Lung (tissue), 12 donors: ENCODE measurements around the gene SLC3A2. TPM values are rescaled to one million over a fixed set of nuclear protein-coding genes. Genes with fewer than 3 reads are reported as not detected.

ENCODE experiments used
- ATAC-seq: fragments of 200-7000 bp; cut with Tn5 transposase; one replicate; pipeline ENCODE4 v1.9.1; 2020; ENCODE audit warnings: moderate number of reproducible peaks; ENCODE audit not compliant: insufficient read depth, low FRiP score
- DNase-seq, 3 donors: peaks; one replicate each; pipeline ENCODE4 v3.0.0-alpha.2; 2013 to 2017
- H3K27ac ChIP-seq, 2 donors: one replicate each; pipeline ENCODE4 v1.5.1; 2013; ENCODE audit warnings: mild to moderate bottlenecking in 2 of 2, moderate library complexity in 2 of 2, control low read depth in 1 of 2, inconsistent platforms in 1 of 2, low read depth in 1 of 2, low read length in 1 of 2
- H3K27me3 ChIP-seq, 3 donors: one replicate each; pipeline ENCODE4 v1.5.1; 2013; ENCODE audit warnings: low read length in 2 of 3; ENCODE audit not compliant: control insufficient read depth in 3 of 3, insufficient read depth in 3 of 3
- H3K36me3 ChIP-seq, 4 donors: one replicate each; pipeline ENCODE4 v1.5.1; 2013; ENCODE audit warnings: low read length in 4 of 4, mild to moderate bottlenecking in 1 of 4, moderate library complexity in 1 of 4; ENCODE audit not compliant: control insufficient read depth in 4 of 4, insufficient read depth in 4 of 4
- H3K4me1 ChIP-seq, 5 donors: one replicate each; pipeline ENCODE4 v1.5.1; 2013; ENCODE audit warnings: low read length in 5 of 5, mild to moderate bottlenecking in 2 of 5, moderate library complexity in 1 of 5; ENCODE audit not compliant: control insufficient read depth in 5 of 5, insufficient read depth in 5 of 5
- H3K4me3 ChIP-seq: one replicate; pipeline ENCODE4 v1.5.1; 2013; ENCODE audit warnings: mild to moderate bottlenecking, control low read depth, moderate library complexity
- H3K9ac ChIP-seq, 2 donors: one replicate each; pipeline ENCODE4 v1.5.1; 2013; ENCODE audit warnings: low read length in 2 of 2, control low read depth in 1 of 2; ENCODE audit not compliant: insufficient read depth in 1 of 2
- H3K9me3 ChIP-seq, 4 donors: one replicate each; pipeline ENCODE4 v1.5.1; 2013; ENCODE audit warnings: low read length in 3 of 4, mild to moderate bottlenecking in 1 of 4, moderate library complexity in 1 of 4; ENCODE audit not compliant: control insufficient read depth in 4 of 4, insufficient read depth in 3 of 4
- WGBS, 2 donors: extraction: QIAGEN DNeasy Blood & Tissue Kit; methylation state at CpG; one replicate each; pipeline ENCODE4 v1.1.7; 2013; 5-methylcytosine and 5-hydroxymethylcytosine counted together
- polyA plus RNA-seq, 2 donors: library from polyadenylated mRNA; stranded (reverse); fragments of 200-250 nt; gene quantifications; one replicate each; pipeline ENCODE4 v1.2.1, GENCODE V29; 2013
- total RNA-seq, 2 donors: library from RNA; depleted of rRNA in 1 of 2; stranded (reverse); fragments of >200 nt in 1 of 2; gene quantifications; one replicate each; pipeline ENCODE4 v1.2.1, GENCODE V29; 2014 to 2021
- TF ChIP-seq, protein P1 (sequence below): IDR thresholded peaks from 2 replicates; pipeline ENCODE4 v1.5.1; 2012; ENCODE audit warnings: mild to moderate bottlenecking; ENCODE audit errors: control extremely low read depth, extremely low read depth
- donor health status: control.
- donor health status: control.
- donor health status: Bipolar disorder and iron deficiency.
- donor health status: healthy.
- donor health status: DM: yes; HTN: yes; CAD: no.

SLC3A2 gene
- total and polyA plus RNA-seq, 4 donors = 151 to 265 (median 211) TPM

DNA sequence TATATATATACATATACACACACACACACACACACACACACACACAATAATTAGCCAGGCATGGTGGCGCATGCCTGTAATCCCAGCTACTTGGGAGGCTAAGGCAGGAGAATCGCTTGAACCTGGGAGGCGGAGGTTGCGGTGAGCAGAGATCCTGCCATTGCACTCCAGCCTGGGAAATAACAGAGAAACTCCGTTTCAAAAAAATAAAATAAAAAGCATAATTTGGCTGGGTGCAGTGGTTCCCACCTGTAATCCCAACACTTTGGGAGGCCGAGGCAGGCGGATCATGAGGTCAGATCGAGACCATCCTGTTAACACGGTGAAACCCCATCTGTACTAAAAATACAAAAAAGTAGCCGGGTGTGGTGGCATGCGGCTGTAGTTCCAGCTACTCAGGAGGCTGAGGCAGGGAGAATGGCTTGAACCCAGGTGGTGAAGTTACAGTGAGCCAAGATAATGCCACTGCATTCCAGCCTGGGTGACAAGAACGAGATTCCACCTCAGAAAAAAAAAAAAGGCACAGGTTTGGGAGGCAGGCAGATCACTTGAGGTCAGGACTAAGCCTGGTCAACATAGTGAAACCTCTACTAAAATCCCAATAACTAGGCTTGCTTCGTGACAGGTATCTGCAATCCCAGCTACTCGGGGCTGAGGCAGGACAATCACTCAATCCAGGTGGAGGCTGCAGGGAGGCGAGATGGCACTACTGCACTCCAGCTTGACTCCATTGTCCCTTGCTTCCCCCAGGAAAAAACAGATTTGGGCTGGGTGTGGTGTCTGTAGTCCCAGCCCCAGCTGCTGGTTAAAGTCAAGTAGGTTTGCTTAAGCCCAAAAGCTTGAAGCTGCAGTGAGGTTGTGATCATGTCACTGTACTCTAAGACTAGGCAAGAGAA is 29.5 kb upstream of the SLC3A2 start:
- H3K27ac ChIP-seq = no peak overlapping the region
- DNase-seq = no peak
- WGBS, 2 donors = 73 to 76% methylated on average over 15 of the region's 15 CpGs

DNA sequence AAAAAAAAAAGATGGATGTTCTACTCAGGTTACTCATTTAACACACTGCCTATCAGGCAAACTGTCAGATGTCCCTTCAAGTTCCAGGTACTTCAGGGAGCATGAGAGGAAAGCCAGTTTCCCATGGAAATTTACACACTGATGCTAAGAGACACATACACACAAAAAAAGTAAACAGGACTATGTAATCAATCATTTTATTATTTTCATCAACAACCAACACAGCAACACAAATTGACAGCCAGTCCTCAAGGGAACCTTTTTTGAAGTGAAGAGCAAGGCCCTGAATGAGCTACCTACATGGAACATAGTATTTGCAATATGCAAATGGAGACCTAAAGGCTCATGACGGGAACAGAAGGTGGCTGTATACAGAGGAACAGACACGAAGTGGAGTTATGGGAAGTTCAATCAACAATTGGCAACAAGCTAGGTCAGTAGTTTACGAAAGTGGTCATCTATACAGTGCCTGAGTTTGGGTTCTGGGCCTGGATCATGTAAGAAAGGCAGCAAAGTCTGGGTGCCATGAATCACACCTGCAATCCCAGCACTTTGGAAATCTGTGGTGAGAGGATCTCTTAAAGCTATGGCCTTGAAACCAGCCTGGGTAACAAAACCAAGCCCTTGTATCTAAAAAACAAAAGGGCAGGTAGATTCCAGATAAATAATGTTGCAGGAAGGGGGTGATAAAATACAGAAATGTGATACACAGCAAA is 28.7 kb upstream of the SLC3A2 start:
- TF ChIP-seq, protein P1, sequence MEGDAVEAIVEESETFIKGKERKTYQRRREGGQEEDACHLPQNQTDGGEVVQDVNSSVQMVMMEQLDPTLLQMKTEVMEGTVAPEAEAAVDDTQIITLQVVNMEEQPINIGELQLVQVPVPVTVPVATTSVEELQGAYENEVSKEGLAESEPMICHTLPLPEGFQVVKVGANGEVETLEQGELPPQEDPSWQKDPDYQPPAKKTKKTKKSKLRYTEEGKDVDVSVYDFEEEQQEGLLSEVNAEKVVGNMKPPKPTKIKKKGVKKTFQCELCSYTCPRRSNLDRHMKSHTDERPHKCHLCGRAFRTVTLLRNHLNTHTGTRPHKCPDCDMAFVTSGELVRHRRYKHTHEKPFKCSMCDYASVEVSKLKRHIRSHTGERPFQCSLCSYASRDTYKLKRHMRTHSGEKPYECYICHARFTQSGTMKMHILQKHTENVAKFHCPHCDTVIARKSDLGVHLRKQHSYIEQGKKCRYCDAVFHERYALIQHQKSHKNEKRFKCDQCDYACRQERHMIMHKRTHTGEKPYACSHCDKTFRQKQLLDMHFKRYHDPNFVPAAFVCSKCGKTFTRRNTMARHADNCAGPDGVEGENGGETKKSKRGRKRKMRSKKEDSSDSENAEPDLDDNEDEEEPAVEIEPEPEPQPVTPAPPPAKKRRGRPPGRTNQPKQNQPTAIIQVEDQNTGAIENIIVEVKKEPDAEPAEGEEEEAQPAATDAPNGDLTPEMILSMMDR = no peak
- no peaks in the 10 kb centered on the region for H3K9me3 ChIP-seq
- H3K4me1 ChIP-seq = peaks cover 2 to 19% (median 12%) of the 10 kb centered on the region in 5 donors
- H3K4me3 ChIP-seq = no peak overlapping the region
- no peaks in the 10 kb centered on the region for H3K27me3 ChIP-seq
- H3K9ac ChIP-seq = no peak overlapping the region
- ATAC-seq (no peak), DNase-seq (no peak)
- WGBS, 2 donors = 34 to 65% methylated on average over 3 of the region's 3 CpGs
- peaks cover 13 to 42% (median 24%) of the 10 kb centered on the region in 4 donors for H3K36me3 ChIP-seq
- no peak overlapping the region for H3K27ac ChIP-seq

More for the DNA sequence above, 29.5 kb upstream of the SLC3A2 start:
- no peaks in the 10 kb centered on the region for H3K27me3 ChIP-seq
- H3K4me3 ChIP-seq = no peak overlapping the region
- TF ChIP-seq, protein P1 = no peak
- H3K9ac ChIP-seq = no peak overlapping the region
- H3K9me3 ChIP-seq = no peaks in the 10 kb centered on the region
- peaks cover 0 to 19% (median 12%) of the 10 kb centered on the region in 5 donors for H3K4me1 ChIP-seq
- ATAC-seq = no peak
- peaks cover 13 to 42% (median 24%) of the 10 kb centered on the region in 4 donors for H3K36me3 ChIP-seq

DNA sequence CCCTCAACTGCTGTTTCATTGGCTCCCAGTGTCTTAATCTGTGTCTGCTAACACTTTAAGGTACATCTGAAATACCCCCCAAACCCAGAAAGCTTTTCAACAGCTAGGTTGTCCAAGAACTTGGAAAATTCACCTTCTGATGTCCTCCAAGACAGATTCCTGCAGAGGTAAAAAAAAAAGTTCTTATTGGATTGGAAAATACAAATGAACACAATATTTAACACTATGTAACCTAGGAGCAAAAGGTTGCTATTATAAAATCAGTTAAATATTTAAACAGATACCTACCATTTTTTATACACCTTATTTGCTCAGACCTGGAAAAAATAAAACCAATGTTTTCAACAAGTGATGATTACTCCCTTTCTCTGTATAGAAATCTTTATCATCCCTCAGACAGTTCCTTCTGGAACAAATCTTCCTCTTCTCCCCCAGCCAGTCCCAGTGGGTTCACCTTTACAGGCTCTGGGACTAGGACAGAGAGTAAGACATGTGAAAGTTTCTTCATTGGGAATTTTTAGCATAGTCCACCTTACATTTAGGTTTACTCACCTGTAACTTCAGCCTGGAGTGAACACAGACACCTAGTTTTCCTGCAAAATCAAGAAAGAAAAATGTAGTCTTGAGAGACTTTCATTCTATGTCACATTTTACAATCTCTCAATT is 28.0 kb upstream of the SLC3A2 start:
- no peak overlapping the region for H3K9ac ChIP-seq
- H3K9me3 ChIP-seq = no peaks in the 10 kb centered on the region
- no peaks in the 10 kb centered on the region for H3K27me3 ChIP-seq
- H3K4me1 ChIP-seq = peaks cover 2 to 19% (median 12%) of the 10 kb centered on the region in 5 donors
- DNase-seq (no peak), ATAC-seq (no peak)
- TF ChIP-seq, protein P1 = no peak
- peaks cover 13 to 42% (median 24%) of the 10 kb centered on the region in 4 donors for H3K36me3 ChIP-seq
- H3K27ac ChIP-seq = no peak overlapping the region
- H3K4me3 ChIP-seq = no peak overlapping the region
